Measurements from ENCODE around the gene IL1R2.

IL1R2 gene

DNA sequence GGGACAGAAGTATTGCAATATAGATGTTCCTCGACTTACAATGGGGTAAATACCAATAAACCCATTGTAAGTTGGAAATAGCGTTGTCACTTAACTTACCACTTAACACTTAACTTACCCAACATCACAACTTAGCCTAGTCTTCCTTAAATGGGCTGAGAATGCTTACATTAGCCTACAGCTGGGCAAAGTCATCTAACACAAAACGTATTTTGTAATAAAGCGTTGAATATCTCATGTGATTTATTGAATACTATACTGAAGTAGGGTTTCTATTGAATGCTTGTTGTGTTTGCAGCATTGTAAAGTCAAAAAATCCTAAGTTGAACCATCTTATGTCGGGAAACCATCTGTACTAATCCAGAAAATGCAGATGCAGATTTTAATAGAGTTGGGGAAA is 23.6 kb downstream of the IL1R2 start:
- H3K4me3 ChIP-seq (ENCODE audit: low read depth, low read length) = no peak overlapping the region
- TF ChIP-seq, protein P1, sequence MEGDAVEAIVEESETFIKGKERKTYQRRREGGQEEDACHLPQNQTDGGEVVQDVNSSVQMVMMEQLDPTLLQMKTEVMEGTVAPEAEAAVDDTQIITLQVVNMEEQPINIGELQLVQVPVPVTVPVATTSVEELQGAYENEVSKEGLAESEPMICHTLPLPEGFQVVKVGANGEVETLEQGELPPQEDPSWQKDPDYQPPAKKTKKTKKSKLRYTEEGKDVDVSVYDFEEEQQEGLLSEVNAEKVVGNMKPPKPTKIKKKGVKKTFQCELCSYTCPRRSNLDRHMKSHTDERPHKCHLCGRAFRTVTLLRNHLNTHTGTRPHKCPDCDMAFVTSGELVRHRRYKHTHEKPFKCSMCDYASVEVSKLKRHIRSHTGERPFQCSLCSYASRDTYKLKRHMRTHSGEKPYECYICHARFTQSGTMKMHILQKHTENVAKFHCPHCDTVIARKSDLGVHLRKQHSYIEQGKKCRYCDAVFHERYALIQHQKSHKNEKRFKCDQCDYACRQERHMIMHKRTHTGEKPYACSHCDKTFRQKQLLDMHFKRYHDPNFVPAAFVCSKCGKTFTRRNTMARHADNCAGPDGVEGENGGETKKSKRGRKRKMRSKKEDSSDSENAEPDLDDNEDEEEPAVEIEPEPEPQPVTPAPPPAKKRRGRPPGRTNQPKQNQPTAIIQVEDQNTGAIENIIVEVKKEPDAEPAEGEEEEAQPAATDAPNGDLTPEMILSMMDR (IDR thresholded peaks at IDR 0.05; ENCODE audit: control insufficient read depth, extremely low read depth, insufficient read depth) = no peak
- DNase-seq (ENCODE audit: low read depth) = no peak

DNA sequence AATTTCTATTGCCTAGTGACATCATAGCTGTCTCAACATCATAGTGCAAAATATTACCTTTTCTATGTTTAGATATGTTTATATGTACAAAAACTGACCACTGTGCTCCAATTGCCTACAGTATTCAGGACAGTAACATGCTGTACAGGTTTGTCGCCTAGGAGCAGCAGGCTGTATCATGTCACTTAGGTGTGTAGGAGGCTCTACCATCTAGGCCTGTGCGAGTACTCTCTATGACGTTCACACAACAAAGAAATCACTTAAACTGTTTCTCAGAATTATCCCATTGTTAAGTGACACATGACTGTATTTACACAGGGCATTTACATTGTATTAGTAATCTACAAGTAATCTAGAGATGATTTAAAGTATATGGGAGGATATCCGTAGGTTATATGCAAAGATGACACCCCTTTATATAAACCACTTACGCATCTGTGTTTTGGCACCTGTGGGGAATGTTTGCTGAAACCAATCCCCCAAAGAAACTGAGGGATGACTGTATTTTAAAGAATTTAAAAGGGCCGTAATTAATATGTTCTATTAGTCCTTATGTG is 24.7 kb downstream of the IL1R2 start:
- no peak overlapping the region for H3K4me3 ChIP-seq (ENCODE audit: low read depth, low read length)
- TF ChIP-seq, protein P1 (IDR thresholded peaks at IDR 0.05; ENCODE audit: control insufficient read depth, extremely low read depth, insufficient read depth) = no peak
- no peak for DNase-seq (ENCODE audit: low read depth)

DNA sequence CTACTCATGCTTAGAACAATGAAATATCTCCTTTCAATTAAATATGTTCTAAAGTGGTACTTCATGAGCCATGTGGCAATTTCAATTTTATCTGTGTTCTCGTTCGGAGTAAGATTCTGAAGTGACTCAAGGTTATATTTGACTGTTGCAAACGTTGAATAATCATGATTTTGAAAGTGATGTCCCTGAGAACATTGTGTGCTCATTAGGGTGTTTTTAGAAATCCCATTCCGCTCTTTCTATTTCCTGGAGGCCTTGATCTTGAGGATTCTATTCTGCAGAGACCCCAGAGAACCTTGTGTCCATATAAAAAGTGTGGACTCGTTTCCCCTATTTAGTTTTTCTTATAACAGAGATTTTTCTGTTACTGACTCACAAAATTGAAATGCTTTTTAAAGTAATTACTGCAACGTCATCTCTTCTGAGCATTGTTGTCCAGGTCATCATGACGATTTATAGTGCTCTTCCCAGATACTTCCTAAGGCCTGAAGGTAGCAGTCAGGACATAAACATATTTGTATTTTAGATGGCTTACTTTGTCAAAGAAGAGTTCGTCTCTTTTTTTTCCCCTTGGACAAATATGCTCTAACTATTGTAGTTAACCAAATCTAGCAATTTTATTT is 27.2 kb downstream of the IL1R2 start:
- no peak overlapping the region for H3K4me3 ChIP-seq (ENCODE audit: low read depth, low read length)
- DNase-seq (ENCODE audit: low read depth) = no peak
- TF ChIP-seq, protein P1 (IDR thresholded peaks at IDR 0.05; ENCODE audit: control insufficient read depth, extremely low read depth, insufficient read depth) = no peak

DNA sequence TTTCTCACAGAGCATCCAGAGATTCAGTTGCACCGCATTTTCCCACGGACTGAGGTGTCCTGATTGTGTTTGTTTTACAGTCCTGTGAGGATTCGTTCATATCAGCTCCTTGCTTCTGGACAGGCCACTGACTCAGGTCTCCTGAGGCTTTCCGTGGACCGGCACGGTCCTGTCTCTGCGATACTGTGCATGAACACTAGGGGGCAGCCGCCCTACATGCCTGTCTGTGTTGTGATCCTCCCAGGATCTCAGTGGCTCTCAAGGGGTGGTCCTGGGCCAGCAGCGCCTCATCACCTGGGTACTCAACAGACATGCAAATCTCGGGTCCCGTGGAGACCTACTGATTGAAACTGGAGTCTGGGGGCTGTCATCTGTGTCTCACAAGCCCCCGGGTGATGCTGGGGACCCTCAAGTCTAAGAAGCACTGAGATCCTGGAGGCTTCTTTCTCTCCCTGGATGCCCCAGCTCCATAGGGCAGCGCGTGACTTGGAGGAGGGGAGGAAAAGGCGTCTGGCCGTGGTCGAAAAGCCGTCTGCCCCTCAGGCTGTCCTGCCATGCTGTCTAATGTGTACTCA is 28.9 kb downstream of the IL1R2 start:
- H3K4me3 ChIP-seq (ENCODE audit: low read depth, low read length) = no peak overlapping the region
- DNase-seq (ENCODE audit: low read depth) = peak; percentile 31
- TF ChIP-seq, protein P1 (IDR thresholded peaks at IDR 0.05; ENCODE audit: control insufficient read depth, extremely low read depth, insufficient read depth) = peak; percentile 95

DNA sequence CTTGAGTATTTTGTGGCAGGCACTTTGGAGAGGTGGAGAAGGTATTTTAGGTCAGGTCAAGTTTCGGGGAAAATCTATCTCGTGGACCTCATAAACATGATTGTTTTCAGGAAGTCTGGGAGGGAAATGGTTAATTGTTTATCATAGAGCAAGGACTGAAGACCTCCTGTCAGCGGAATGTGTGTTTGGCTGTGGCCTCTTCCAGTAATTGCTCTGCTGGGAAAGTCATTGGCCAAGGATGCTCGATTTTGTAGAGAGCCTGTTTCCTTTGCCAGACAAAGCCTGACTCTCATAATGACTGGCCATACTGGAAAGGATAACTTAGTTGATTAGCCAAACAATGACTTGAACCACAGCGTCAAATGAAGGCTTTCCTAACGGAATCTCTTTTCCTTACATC is 30.0 kb downstream of the IL1R2 start:
- H3K4me3 ChIP-seq (ENCODE audit: low read depth, low read length) = no peak overlapping the region
- TF ChIP-seq, protein P1 (IDR thresholded peaks at IDR 0.05; ENCODE audit: control insufficient read depth, extremely low read depth, insufficient read depth) = no peak
- no peak for DNase-seq (ENCODE audit: low read depth)

DNA sequence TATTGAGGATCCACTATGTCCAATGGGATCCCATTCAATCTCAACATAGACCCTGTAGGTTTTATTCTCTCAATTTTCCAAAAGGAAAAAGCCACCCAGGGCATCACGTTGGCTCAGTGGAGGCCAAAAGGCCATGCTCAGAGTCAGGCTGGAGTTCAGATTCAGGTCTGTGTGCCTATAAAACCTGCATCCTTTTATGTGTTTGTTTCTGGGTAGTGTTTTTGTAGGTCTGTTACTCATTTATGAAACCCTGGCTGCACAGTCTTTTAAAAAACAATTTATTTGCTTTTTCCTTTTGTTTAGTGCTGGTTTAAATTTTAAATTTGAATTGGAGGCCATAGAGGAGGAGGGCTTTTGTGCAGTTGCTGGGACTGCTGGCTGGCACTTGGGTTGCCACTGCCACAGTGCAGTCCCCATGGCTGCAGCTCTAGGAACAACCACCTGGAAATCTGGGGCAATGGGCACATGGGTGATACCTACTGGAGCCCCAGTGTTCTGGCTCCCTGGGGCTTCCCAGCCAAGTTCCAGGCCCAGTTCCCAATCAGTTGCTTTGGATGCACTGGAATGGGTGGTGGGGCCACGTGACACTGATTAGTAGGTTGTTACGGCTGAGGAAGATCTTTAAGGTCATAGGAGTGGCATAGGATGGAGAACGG is 31.3 kb downstream of the IL1R2 start:
- H3K4me3 ChIP-seq (ENCODE audit: low read depth, low read length) = no peak overlapping the region
- no peak for DNase-seq (ENCODE audit: low read depth)
- TF ChIP-seq, protein P1 (IDR thresholded peaks at IDR 0.05; ENCODE audit: control insufficient read depth, extremely low read depth, insufficient read depth) = no peak
